Stimulated activated CD4-positive, alpha-beta T cell treated with anti-CD3 and anti-CD28 coated beads, Interleukin-1b, Interleukin-23, amount 100 ng/mL, for 48 hours (primary cell): ENCODE results near the gene FAM186B.

ENCODE experiments used
- DNase-seq: peaks from one replicate; pipeline ENCODE4 v3.0.0-alpha.2; 2020

The FAM186B gene

GRCh38 chr12:49604856-49605255 lies 583 bp downstream of the FAM186B start:
- DNase-seq = no peak

GRCh38 chr12:49603721-49604120 lies 1.7 kb downstream of the FAM186B start:
- DNase-seq = no peak

DNA sequence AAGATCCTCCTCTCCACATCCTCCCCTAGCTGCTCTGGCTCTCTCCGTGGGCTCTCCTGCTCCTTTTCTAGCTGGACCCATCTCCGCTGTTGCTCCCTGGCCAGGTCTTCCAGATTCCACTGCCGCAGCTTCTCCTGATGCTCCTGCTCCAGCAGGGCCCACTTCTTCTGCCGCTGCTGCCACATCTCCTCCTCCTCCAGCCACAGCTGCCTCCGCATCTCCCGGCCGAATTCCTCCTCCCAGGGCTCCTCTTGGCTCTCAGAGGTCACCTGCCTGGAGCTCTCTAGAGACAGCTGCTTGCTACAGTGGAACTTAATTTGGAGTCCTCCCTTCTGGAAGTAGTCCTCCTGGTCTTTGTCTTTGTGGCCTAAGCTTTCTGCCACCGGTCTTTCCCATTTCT lies 5.5 kb downstream of the FAM186B start:
- no peak for DNase-seq

DNA sequence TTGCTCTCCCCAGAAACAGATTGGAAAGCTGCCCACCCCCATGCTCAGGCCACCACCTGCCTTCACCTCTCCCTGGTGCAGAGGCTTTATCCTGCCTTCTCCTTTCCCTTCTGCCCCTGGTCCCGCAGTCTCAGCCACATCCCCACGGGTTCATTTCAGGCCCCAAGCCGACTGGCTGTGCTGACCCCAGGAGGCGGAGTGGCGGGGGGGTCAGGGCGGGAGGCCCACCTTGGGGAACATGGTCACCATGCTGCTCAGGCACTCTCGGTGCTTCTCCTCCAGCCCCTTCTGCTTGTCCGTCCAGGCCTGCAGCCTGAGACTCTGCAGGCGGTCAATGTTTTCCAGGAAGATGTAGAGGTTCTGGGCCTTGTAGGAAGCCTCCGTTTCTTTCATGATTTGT lies 6.9 kb downstream of the FAM186B start:
- DNase-seq = no peak

- DNase-seq = no peak
Measured at GRCh38 chr12:49588721-49589516, 16.5 kb downstream of the FAM186B start.

DNA sequence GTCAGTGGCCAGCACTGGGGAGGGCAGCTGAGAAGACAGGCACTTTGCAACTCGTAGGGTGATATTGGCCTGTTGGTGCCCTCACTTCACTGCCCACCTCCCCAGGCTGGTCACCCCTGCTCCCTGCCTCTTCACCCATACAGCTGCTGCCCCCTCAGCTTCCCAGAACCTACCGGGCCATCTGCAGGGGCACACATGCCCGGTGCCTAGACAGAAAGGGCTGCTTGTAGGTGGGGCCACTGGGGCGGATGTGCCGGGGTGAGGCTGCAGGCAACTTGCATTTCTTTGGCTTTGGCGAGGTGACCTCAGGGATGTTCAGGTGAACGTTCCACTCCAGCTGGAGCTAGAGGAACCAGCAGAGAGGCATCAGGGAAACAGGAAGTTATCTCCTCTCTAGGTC lies 17.2 kb downstream of the FAM186B start:
- DNase-seq = no peak

- DNase-seq = no peak
Measured at GRCh38 chr12:49587174-49587908, 18.1 kb downstream of the FAM186B start.

DNA sequence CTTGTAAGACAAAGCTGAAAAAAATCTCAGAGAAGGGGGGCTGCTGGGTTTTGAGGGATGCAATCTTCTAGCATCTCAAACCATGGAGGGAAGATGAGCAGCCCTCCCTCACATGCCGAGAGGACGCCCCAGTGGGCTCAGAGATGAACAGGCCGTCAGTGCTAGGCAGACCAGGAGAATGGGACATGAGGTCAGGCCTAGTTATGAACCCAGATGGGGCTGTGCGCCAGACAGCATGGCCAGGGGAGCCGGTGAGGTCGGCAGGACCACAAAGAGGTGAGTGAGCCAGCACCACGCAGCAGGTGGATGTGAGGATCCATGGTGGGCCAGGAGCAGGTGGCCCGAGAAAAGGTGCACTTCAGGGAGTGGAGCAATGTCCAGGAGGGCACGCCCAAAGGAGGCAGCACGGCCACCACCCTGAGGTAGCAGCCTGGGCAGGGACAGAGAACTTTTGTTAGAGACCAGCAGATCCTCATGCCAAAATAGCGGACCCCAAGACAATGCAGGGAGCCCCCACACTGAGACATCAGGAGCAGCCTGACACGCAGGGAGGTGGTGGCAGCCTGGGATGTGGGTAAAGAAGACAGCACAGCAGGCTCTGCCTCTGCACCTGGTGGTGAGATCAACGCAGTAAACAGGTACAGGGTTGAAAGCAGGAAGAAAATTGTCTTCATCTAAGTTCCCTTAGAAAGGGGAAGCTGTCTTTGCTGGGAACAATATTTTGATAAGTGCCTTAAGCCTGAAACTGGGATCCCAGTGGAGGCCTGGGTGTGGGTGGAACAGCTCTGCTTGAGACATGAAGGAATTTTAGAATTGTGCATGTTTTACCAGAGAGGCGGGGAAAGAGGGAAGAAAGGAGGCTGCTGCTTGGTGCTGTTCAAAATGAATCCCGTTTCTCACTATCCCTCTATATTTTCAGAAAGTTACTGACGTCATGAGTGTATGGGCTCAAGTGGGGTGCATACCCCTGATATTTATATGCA lies 19.7 kb downstream of the FAM186B start:
- no peak for DNase-seq

- no peak for DNase-seq
Measured at GRCh38 chr12:49584591-49584990, 20.8 kb downstream of the FAM186B start.

DNA sequence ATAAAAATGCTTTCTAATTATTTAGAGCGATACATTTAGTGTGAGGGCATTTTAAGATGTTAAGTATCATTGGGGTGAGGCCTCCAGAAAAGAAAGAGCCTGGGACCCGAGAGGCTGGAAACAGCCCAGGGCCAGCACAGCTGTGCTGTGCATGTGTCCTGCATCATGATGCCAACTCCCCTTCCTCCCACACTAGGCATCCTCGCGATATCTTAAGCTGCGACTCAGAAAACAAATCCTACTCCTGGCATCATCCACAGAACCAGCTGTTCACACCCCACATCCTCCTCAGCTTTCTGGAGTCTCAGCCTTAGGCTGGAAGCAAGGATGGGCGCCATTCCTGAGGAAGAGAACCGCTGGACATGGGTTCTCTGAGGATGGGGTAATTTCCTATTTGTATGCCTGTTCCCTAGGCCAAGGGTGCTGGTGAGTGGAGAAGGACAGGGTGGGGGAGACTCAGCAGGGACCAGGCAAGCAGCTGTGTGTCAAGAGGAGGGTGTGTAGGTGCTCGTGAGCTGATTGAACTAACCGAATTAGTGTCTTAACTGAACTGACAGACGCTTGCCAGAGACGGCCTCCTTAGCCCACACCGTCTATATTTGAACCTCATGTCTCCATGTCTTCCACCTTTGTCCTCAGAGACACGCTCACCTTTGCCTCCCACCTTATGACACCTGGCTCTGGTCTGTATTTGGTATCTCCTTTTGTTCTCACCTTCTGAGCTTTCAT lies 21.9 kb downstream of the FAM186B start:
- DNase-seq = no peak

GRCh38 chr12:49582850-49583249 lies 22.6 kb downstream of the FAM186B start:
- DNase-seq = no peak

- no peak for DNase-seq
Measured at GRCh38 chr12:49582201-49582600, 23.2 kb downstream of the FAM186B start.

- DNase-seq = peak; percentile 39
Measured at GRCh38 chr12:49580572-49581535, 24.6 kb downstream of the FAM186B start.

GRCh38 chr12:49578471-49579112 lies 26.8 kb downstream of the FAM186B start:
- no peak for DNase-seq

GRCh38 chr12:49577589-49578315 lies 27.7 kb downstream of the FAM186B start:
- no peak for DNase-seq

DNA sequence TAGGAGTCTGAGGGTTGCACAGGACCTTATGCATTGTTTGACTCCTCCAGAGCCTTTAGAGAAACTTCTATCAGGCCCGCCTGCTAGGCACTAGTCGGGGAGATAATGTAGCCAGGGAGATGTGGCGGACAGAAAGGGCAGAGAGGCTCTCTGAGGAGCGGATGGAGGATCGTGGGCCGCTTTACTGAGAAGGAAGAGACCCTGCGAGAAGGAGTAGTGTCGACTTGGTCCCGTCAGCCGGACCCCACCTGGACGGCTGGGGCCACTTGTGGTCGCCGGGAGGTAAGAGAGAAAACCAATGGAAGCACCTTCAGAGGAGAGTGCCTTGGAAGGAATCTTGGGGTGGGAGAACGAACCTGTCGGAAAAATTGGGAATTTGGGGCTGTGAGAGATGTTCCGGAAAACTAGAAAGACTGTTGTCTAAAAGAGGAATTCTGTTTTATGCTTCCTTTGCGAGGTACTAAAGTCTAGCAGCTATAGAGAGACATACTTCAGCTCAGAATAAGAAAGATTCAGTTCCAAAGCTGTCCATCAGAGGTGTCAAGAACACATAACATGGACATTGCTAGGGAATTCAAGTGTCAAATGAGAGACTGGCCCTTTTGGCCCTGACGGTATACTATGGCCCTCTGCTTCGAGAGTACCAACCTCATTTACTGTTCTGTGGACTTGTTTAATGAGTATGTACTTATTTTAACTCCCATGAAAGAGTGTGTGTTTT lies 36.8 kb downstream of the FAM186B start:
- no peak for DNase-seq

GRCh38 chr12:49567611-49568441 lies 37.6 kb downstream of the FAM186B start, which contains the start of gene MCRS1:
Gene MCRS1 (minus strand): TSS chr12:49568142. CDS start chr12:49566731, 1,411 bp downstream.
- peak; percentile 88 for DNase-seq

DNA sequence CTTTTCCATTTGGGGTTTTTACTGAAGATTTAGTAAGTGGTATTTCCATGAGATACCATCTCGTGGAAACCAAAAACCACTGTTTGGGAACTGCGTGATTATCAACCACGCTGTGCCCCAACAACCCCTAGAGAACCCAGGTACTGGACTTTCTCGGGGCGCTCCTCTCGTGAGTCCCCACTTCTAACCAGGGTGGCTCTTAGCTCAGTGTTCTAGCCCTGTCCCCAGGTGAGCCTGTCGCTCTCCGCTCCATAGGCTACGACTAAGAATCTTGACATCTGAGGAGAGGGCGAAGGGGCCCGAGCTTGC lies 38.2 kb downstream of the FAM186B start:
- no peak for DNase-seq
